GM19328 (cell line): ENCODE measurements around the gene POC5.

ENCODE experiments used
- ATAC-seq: cut with Tn5 transposase; IDR thresholded peaks from one replicate; pipeline ENCODE4 v1.9.1; 2021; ENCODE audit warnings: mild to moderate bottlenecking, moderate library complexity; ENCODE audit not compliant: unreplicated experiment

The POC5 gene

GRCh38 chr5:75662061-75662460, 55.2 kb downstream of the POC5 start:
- ATAC-seq = no peak

DNA sequence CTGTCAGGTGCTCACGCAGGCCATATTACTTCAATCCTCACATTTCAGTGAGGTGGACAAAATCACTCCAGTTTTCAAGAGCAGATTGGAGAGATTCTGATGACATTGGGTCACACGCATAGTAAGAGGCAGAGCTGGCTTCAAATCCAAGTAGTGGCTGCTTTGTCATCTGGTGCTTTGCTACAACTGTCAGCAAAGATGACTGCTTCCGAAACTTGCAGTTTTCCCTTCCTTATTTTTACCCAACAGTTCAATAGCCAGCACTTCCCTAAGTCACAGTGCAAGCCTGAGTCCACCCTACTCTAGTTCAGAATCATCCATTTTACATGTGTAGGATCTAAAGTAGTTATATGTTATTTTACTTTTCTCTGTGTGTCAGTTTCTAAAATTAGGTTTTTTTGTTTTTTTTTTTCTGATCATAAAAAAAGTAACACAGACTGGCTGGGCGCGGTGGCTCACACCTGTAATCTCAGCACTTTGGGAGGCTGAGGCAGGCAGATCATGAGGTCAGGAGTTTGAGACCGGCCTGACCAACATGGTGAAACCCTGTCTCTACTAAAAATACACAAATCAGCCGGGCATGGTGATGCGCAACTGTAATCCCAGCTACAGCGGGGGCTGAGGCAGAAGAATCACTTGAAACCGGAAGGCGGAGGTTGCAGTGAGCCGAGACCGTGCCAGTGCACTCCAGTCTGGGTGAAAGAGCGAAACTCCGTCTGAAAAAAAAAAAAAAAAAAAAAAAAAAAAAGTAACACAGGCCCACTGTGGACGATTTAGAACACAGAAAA, 56.4 kb downstream of the POC5 start:
- ATAC-seq = no peak

DNA sequence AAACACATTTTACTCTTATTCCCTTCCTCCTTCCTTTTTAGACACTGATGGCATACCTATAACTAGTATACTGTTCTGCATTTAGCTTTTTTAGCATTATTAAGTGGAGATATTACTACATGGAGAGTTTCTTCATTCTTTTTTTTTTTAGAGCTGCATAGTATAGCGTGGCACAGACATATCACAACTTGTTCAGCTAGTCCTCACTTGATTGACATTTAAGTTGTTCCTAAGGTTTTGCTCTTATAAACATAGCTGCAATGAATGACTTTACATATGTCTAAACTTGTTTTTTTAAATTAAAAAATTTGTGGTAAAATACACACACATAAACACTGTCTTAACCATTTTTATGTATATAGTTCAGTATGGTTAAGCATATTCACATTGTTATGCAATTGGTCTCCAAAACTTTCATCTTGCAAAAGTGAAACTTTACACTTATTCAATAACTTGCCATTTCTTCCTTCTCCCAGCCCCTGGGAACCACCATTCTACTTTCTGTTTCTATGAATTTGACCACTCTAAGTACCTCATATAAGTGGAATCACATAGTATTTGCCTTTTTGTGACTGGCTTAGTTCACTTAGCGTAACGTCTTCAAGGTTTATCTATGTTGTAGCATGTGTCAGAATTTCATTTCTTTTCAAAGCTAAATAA, 57.3 kb downstream of the POC5 start:
- no peak for ATAC-seq

GRCh38 chr5:75656311-75657003, 60.8 kb downstream of the POC5 start:
- ATAC-seq = no peak

DNA sequence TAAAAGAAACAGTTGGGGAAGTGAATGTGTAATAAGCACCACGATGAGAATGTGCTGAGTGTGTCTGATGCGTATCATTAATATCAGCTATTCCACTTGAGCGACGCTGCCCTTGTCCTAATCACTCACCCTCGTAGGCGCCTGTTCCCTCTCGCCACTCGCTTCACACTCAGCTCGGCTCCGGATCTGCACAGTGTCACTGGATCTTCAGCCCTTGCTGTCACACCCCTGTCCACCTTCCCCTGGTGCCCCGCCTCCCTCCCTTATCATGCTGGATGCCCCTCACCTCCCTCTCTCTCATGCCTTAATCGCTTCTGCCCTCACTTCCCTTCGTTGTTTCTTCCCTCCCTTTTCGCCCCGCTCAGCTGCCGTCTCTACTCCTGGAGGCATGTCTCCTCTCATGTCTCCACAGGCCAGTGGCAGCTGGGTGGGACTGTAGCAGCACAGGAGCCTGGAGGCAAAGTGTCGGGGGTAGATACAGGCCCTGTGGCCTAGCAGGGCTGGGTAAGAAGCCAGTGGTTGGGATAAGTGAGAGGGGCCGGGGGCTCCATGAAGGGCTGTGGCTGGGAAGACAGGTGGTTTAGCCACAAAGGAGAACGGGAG, 62.4 kb downstream of the POC5 start:
- ATAC-seq = no peak

DNA sequence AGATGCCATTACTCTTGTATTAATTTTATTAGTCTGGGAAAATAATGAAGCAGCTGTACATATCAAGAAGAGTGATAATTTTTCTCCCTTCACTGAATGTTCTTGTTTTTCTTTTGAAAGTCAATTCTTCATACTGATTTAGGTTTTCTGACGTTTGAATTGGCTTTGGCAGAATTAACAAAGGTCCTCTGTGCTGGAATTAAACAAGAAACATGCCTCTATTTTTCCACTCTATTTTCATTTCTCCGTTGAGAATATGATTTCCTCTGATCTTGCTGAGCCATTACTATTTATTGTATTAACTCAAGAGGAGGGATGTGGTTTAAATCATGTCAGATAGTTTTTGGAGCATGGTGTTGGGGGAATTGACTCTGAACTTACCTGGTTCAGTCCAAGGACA, 63.7 kb downstream of the POC5 start:
- no peak for ATAC-seq

DNA sequence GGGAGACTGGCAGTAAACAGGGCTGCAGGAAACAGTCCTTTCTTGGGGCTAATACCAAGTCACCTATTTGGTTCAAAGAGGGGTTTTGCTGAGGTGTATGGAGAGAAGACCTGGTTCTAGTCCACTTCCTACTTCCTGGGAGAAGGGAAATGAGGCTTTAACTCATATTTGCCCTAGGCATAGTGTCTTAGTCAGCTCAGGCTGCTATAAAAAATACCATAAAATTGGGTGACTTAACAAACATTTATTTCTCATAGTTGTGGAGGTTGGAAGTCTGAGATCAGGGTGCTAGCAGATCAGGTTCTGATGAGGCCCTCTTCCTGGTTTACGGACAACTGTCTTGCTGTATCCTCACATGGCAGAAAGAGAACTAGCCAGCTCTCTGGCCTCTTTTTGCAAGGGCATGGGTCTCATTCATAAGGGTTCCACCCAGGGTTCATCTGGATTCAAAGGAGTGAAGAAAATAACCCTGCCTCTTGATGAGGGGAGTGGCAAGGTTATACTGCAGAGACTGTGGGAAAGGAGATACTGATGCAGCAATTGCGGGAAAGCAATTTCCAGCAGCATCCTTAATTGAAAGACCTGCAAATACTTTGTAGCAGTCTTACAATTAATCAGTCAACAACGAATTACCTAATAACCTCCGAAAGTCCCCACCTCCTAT, 65.5 kb downstream of the POC5 start:
- no peak for ATAC-seq

GRCh38 chr5:75648712-75649111, 68.5 kb downstream of the POC5 start:
- no peak for ATAC-seq

GRCh38 chr5:75640826-75641225, 76.4 kb downstream of the POC5 start:
- ATAC-seq = no peak

DNA sequence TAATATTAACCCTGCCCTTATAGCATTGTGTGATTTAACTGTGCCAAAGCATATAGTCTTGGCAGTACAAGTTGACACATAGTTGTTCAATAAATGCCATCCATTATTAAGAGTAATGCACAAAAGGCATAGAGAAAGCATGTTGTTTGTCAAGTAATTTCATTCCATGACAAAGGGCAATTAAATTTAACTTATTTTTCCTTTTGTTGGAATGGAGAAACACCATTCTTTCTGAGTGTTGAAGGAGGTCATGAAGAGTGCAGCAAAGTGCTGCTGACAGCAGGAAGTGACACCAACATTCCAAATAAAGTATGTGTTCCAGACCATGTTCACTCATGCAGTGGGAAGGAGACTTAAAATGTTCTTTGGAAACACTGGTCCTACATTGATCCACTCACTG, 76.8 kb downstream of the POC5 start:
- ATAC-seq = no peak

GRCh38 chr5:75639535-75640311, 77.5 kb downstream of the POC5 start:
- ATAC-seq = no peak

- no peak for ATAC-seq
Observed at GRCh38 chr5:75637949-75638348, 79.3 kb downstream of the POC5 start.

DNA sequence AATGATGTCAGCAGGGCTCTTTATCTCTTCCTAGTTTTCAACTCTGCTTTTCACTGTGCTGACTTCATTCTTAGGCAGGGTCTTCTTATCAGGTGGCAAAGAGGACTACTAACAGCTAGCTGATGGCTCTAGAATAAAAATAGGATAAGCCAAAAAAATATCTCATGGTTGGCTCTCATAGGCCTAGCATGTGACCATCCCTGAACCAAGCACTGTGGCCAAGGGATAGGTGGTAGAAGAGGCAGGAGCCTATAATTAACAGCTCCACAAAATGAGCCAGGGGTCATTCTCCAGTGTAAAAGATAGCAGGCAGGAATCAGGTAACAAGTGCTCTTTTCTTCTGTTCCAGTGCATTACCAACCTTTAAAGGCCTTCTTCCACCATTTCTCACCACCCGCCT, 84.9 kb downstream of the POC5 start:
- ATAC-seq = no peak

- no peak for ATAC-seq
Observed at GRCh38 chr5:75630875-75631274, 86.4 kb downstream of the POC5 start.

DNA sequence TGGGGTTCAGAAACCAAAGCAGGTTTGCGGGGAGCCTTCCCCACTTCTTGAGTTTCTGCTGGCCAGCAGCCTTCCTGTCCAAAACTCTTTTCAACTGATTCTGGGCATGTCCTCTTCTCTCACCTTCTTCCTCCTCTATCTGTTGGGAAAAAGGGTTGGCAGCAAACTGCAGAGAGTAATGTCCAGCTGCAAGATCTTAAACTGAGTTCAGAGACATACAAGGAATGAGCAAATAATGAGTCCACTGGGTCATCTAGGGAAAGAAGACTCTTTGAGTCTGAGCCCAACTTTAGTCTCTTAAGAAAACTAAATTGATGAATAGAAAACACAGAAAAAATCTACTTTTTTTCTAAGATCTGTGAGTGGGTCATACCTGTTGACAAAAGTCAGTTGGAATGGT, 89.4 kb downstream of the POC5 start:
- ATAC-seq = no peak

- no peak for ATAC-seq
Observed at GRCh38 chr5:75626959-75627358, 90.3 kb downstream of the POC5 start.
